SK-N-SH (cell line): Measurements from ENCODE around the gene HBA1.
"Not testable (repeated sequence)": the region's sequence is repeated elsewhere in the genome, so short reads cannot be mapped to it uniquely, and the experiment has no call there.

Source experiments
- CHD2 ChIP-seq: fragments of 150-350 bp; IDR thresholded peaks from 2 replicates; pipeline ENCODE4 v1.6.1; 2018; ENCODE audit warnings: low read length; ENCODE audit not compliant: partially characterized antibody
- CTCF ChIP-seq: fragments of 200-600 bp; sonication (generic); IDR thresholded peaks from 2 replicates; pipeline ENCODE4 v1.6.1; 2017; ENCODE audit warnings: antibody characterized with exemption, mild to moderate bottlenecking, moderate library complexity
- EZH2phosphoT487 ChIP-seq: fragments of 200-600 bp; sonication (generic); IDR thresholded peaks from 2 replicates; pipeline ENCODE4 v1.6.1; 2017; ENCODE audit warnings: low read depth, mixed run types, mild to moderate bottlenecking, antibody characterized with exemption, moderate library complexity, borderline replicate concordance
- FOXM1 ChIP-seq: IDR thresholded peaks from 2 replicates; pipeline ENCODE4 v1.4.0; 2012; ENCODE audit warnings: low read depth, mild to moderate bottlenecking
- PBX3 ChIP-seq: IDR thresholded peaks from 2 replicates; pipeline ENCODE4; 2012
- POLR2AphosphoS5 ChIP-seq: IDR thresholded peaks from 2 replicates; pipeline ENCODE4 v1.6.1; 2012; ENCODE audit warnings: low read depth, low read length
- RAD21 ChIP-seq: IDR thresholded peaks from 2 replicates; pipeline ENCODE4 v1.6.1; 2012; ENCODE audit warnings: mild to moderate bottlenecking, low read length
- RFX5 ChIP-seq: IDR thresholded peaks from 2 replicates; pipeline ENCODE4 v1.6.1; 2012; ENCODE audit warnings: mild to moderate bottlenecking, improper control_type of control experiment, low read length
- TAF1 ChIP-seq: IDR thresholded peaks from 2 replicates; pipeline ENCODE4 v1.6.1; 2012; ENCODE audit warnings: low read depth, mild to moderate bottlenecking, low read length, moderate library complexity, borderline replicate concordance
- USF2 ChIP-seq: fragments of 150-350 bp; IDR thresholded peaks from 2 replicates; pipeline ENCODE4 v1.6.1; 2017; ENCODE audit warnings: antibody characterized with exemption, low read length, low read depth, borderline replicate concordance
- YY1 ChIP-seq: IDR thresholded peaks from 2 replicates; pipeline ENCODE4 v1.4.0; 2012; ENCODE audit warnings: low read depth, mild to moderate bottlenecking

GRCh38 chr16:170088-170507, 6.4 kb upstream of the HBA1 start:
- TF ChIP-seq RFX5, EZH2phosphoT487, CTCF, FOXM1, RAD21, USF2, YY1, POLR2AphosphoS5, PBX3, CHD2, TAF1: not testable (repeated sequence)
